Measurements from ENCODE around the gene MMP13.
"Not testable (repeated sequence)": the region's sequence is repeated elsewhere in the genome, so short reads cannot be mapped to it uniquely, and the experiment has no call there.

The MMP13 gene

GRCh38 chr11:102955624-102956023 is at the start of gene MMP13:
Gene MMP13, minus strand, starts transcription at chr11:102955732. Its CDS starts 27 bp downstream, at chr11:102955705.
- peak; percentile 28 for DNase-seq

GRCh38 chr11:103004234-103004633 is 48.7 kb upstream of the MMP13 start:
- DNase-seq, result not testable (repeated sequence)

- peak; percentile 86 for DNase-seq
Measured at GRCh38 chr11:102994105-102994504, 38.6 kb upstream of the MMP13 start.

- DNase-seq, result no peak
Measured at GRCh38 chr11:102991776-102992175, 36.2 kb upstream of the MMP13 start.

GRCh38 chr11:102990145-102990544 is 34.6 kb upstream of the MMP13 start:
- DNase-seq, result no peak

- no peak for DNase-seq
Measured at GRCh38 chr11:102989379-102990047, 34.0 kb upstream of the MMP13 start.

- peak; percentile 78 for DNase-seq
Measured at GRCh38 chr11:102986815-102987214, 31.3 kb upstream of the MMP13 start.

- no peak for DNase-seq
Measured at GRCh38 chr11:102985850-102986249, 30.3 kb upstream of the MMP13 start.

- DNase-seq, result peak; percentile 62
Measured at GRCh38 chr11:102983486-102983885, 28.0 kb upstream of the MMP13 start.

GRCh38 chr11:102981324-102981910 is 25.9 kb upstream of the MMP13 start:
- no peak for DNase-seq

GRCh38 chr11:102974552-102975280 is 19.2 kb upstream of the MMP13 start:
- DNase-seq, result peak; percentile 83

- DNase-seq, result not testable (repeated sequence)
Measured at GRCh38 chr11:102973698-102974097, 18.2 kb upstream of the MMP13 start.

- no peak for DNase-seq
Measured at GRCh38 chr11:102972853-102973252, 17.3 kb upstream of the MMP13 start.

- peak; percentile 94 for DNase-seq
Measured at GRCh38 chr11:102971766-102972165, 16.2 kb upstream of the MMP13 start.

- no peak for DNase-seq
Measured at GRCh38 chr11:102967497-102967896, 12.0 kb upstream of the MMP13 start.

- DNase-seq, result no peak
Measured at GRCh38 chr11:102966011-102966410, 10.5 kb upstream of the MMP13 start.

GRCh38 chr11:102964867-102965266 is 9.3 kb upstream of the MMP13 start:
- DNase-seq, result no peak

- peak; percentile 45 for DNase-seq
Measured at GRCh38 chr11:102957953-102958352, 2.4 kb upstream of the MMP13 start.

GRCh38 chr11:102950622-102951081 is 4.9 kb downstream of the MMP13 start:
- DNase-seq, result peak; percentile 69

GRCh38 chr11:102946237-102946636 is 9.3 kb downstream of the MMP13 start:
- DNase-seq, result no peak

- DNase-seq, result peak; percentile 83
Measured at GRCh38 chr11:102940714-102941588, 14.6 kb downstream of the MMP13 start.

- DNase-seq, result no peak
Measured at GRCh38 chr11:102936864-102937509, 18.5 kb downstream of the MMP13 start.

Data from fibroblast of upper back skin (primary cell).